Memory B cell (primary cell): ENCODE results near the gene CNDP1.
"Not testable (repeated sequence)": the region's sequence is repeated elsewhere in the genome, so short reads cannot be mapped to it uniquely, and the experiment has no call there.

ENCODE experiments used
- ATAC-seq: fragments of 150-1000 bp; cut with Tn5 transposase; 2 replicates; pipeline ENCODE4 v1.10.0; 2021; ENCODE audit warnings: low read depth, mild to moderate bottlenecking, moderate library complexity
- DNase-seq, 2 donors: peaks; one replicate each; pipeline ENCODE4 v3.0.0; 2022; ENCODE audit warnings: low spot score in 2 of 2
- H3K27ac Mint-ChIP-seq: one replicate; pipeline ENCODE4 v1.8.0; 2022; ENCODE audit warnings: mild to moderate bottlenecking, moderate library complexity, mixed read lengths
- H3K27me3 Mint-ChIP-seq: one replicate; pipeline ENCODE4 v1.8.0; 2022; ENCODE audit warnings: mixed read lengths
- H3K36me3 Mint-ChIP-seq: one replicate; pipeline ENCODE4 v1.8.0; 2022; ENCODE audit warnings: mild to moderate bottlenecking, mixed read lengths
- H3K4me1 Mint-ChIP-seq: one replicate; pipeline ENCODE4 v1.8.0; 2022; ENCODE audit warnings: mixed read lengths
- H3K4me3 Mint-ChIP-seq: one replicate; pipeline ENCODE4 v1.8.0; 2022; ENCODE audit warnings: mild to moderate bottlenecking, moderate library complexity, mixed read lengths
- H3K9me3 Mint-ChIP-seq: one replicate; pipeline ENCODE4 v1.8.0; 2022; ENCODE audit warnings: mixed read lengths

Gene CNDP1

GRCh38 chr18:74521068-74521725, 13.1 kb upstream of the CNDP1 start:
- no peak overlapping the region for H3K4me3 Mint-ChIP-seq

GRCh38 chr18:74522635-74523548, 11.4 kb upstream of the CNDP1 start:
- ATAC-seq: no peak
- DNase-seq: no peak
- Mint-ChIP-seq H3K4me3 (no peak overlapping the region), H3K36me3 (peaks cover 37% of the 10 kb centered on the region), H3K27me3 (no peaks in the 10 kb centered on the region), H3K4me1 (no peaks in the 10 kb centered on the region), H3K27ac (no peak overlapping the region), H3K9me3 (no peaks in the 10 kb centered on the region)

More at GRCh38 chr18:74521068-74521725, 13.1 kb upstream of the CNDP1 start:
- DNase-seq (no peak), ATAC-seq (no peak)
- Mint-ChIP-seq H3K36me3 (peaks cover 43% of the 10 kb centered on the region), H3K4me1 (no peaks in the 10 kb centered on the region), H3K27me3 (no peaks in the 10 kb centered on the region), H3K27ac (no peak overlapping the region), H3K9me3 (no peaks in the 10 kb centered on the region)

- Mint-ChIP-seq H3K27ac (no peak overlapping the region), H3K36me3 (peaks cover 30% of the 10 kb centered on the region), H3K4me3 (no peak overlapping the region), H3K4me1 (no peaks in the 10 kb centered on the region), H3K9me3 (no peaks in the 10 kb centered on the region), H3K27me3 (no peaks in the 10 kb centered on the region)
- DNase-seq (no peak), ATAC-seq (no peak)
Measured at GRCh38 chr18:74524097-74524496, 10.2 kb upstream of the CNDP1 start.

DNA sequence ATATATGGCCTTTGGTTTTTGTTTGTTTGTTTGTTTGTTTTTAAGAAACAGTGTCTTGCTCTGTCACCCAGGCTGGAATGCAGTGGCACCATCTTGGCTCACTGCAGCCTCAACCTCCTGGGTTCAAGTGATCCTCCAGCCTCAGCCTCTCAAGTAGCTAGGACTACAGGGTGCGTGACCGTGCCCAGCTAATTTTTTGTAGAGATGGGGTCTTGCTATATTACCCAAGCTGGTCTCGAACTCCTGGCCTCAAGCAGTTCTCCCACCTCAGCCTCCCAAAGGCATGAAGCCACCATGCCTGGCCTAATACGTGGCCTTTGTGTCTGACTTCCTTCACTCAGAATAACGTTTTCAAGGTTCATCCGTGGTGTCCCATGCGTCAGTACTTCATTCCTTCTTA, 9.4 kb upstream of the CNDP1 start:
- H3K27ac Mint-ChIP-seq, H3K4me1 Mint-ChIP-seq, H3K4me3 Mint-ChIP-seq, H3K9me3 Mint-ChIP-seq, DNase-seq, ATAC-seq, H3K27me3 Mint-ChIP-seq: not testable (repeated sequence)
- peaks cover 22% of the 10 kb centered on the region for H3K36me3 Mint-ChIP-seq

DNA sequence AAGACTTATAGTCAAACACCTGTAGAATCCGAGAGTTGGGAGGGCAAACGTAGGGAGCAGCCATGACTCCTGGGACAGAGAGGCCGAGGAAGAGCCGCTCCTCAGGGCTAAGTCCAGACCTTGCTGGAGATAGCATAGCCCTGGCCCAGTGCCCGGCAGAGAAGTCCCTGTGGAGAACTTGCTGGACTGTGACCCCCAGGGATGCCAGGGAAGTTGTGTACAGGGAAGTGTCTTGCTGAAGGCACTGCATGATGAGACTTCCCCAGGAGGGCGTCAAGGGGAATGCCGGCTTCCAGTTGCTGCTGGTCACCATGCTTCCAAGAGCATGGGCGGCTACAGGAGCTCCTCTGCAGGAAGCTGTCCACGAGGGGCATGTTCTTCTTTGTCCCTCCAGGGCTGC, 8.6 kb upstream of the CNDP1 start:
- Mint-ChIP-seq H3K4me1 (no peaks in the 10 kb centered on the region), H3K27me3 (no peaks in the 10 kb centered on the region), H3K36me3 (peaks cover 13% of the 10 kb centered on the region), H3K4me3 (no peak overlapping the region), H3K27ac (no peak overlapping the region), H3K9me3 (no peaks in the 10 kb centered on the region)
- DNase-seq (no peak), ATAC-seq (no peak)

DNA sequence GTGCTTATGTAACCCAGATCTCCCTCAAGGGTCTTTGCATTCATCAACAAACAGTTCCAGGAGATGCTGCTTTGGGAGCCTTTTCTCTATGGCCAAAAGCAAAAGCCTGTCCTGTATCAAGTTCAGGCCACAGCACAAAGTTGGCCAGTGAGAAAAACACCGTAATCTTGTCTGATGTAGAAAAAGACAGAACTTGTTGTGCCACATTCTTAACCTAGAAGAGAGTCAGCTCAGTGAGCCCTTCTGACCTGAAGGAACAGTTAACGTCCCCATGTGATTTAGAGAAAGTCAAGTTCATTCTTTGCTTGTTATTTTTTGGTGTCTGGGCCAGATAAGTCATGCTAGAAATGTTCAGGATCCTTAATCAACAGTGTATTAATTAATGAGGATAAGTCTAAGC, 7.8 kb upstream of the CNDP1 start:
- ATAC-seq (no peak), DNase-seq (no peak)
- Mint-ChIP-seq H3K4me1 (no peaks in the 10 kb centered on the region), H3K4me3 (no peak overlapping the region), H3K27me3 (no peaks in the 10 kb centered on the region), H3K9me3 (no peaks in the 10 kb centered on the region), H3K36me3 (peaks cover 6% of the 10 kb centered on the region), H3K27ac (no peak overlapping the region)

GRCh38 chr18:74528478-74528877, 5.8 kb upstream of the CNDP1 start:
- no peaks in the 10 kb centered on the region for H3K9me3 Mint-ChIP-seq
- no peak overlapping the region for H3K4me3 Mint-ChIP-seq
- peak; percentile 66 for ATAC-seq
- no peaks in the 10 kb centered on the region for H3K27me3 Mint-ChIP-seq
- DNase-seq: no peak
- no peak overlapping the region for H3K27ac Mint-ChIP-seq
- no peaks in the 10 kb centered on the region for H3K4me1 Mint-ChIP-seq
- H3K36me3 Mint-ChIP-seq: peaks cover 2% of the 10 kb centered on the region

DNA sequence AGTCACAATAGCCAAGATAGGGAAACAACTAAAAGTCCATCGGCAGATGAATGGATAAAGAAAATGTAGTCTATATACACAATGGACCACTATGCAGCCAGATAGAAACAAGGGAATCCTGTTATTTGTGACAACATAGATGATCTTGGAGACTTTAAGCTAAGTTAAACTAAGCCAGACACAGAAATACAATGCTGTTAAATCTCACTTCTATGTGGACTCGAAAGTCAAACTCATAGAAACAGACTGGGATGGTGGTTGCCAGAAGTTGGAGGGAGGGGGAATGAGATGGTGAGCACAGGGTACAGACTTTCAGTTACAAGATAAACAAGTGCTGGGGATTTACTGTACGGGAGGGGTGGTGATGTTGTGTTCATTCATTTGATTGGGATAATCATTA, 5.4 kb upstream of the CNDP1 start:
- Mint-ChIP-seq H3K4me1 (no peaks in the 10 kb centered on the region), H3K9me3 (no peaks in the 10 kb centered on the region), H3K27me3 (no peaks in the 10 kb centered on the region), H3K4me3 (no peak overlapping the region), H3K36me3 (peaks cover 2% of the 10 kb centered on the region), H3K27ac (no peak overlapping the region)
- no peak for DNase-seq
- no peak for ATAC-seq

DNA sequence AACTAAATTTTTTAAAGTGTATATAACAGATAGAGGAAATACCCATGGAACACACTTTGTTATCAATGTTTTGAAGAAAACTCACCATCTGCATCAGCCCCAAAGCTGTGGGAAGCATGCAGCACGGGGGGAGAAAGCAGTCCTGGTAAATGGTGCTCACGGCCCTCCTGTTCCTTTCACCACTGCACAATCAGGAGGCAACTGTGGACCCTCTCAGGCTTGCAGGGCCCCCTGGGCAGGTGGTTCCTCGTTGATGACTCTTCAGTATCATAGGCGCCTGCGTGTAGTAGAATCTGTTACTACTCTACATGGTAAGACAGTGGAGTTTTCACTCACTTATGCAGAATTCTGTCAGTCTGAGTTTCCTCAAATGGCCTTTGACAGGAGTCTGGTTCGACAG, 4.9 kb upstream of the CNDP1 start:
- Mint-ChIP-seq H3K4me1 (no peaks in the 10 kb centered on the region), H3K4me3 (no peak overlapping the region), H3K27me3 (no peaks in the 10 kb centered on the region), H3K27ac (no peak overlapping the region), H3K9me3 (no peaks in the 10 kb centered on the region), H3K36me3 (peaks cover 2% of the 10 kb centered on the region)
- ATAC-seq: no peak
- no peak for DNase-seq

GRCh38 chr18:74529811-74530583, 4.3 kb upstream of the CNDP1 start:
- Mint-ChIP-seq H3K4me3 (no peak overlapping the region), H3K4me1 (no peaks in the 10 kb centered on the region), H3K36me3 (peaks cover 2% of the 10 kb centered on the region), H3K9me3 (no peaks in the 10 kb centered on the region), H3K27me3 (no peaks in the 10 kb centered on the region), H3K27ac (no peak overlapping the region)
- DNase-seq (no peak), ATAC-seq (no peak)

DNA sequence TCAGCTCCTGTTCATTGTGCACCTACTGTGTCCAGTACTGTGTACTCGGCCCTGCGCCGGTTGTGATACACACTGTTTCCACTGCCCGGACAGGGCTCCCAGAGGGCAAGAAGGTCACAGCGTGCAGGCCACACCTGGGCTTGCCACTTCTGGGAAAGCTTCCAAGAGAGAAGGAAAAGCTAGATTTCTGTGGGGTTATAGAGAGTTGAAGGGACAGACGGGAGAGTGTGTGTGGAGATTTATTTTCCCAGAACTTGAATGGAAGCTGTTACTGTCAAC, 3.8 kb upstream of the CNDP1 start:
- no peak for DNase-seq
- no peaks in the 10 kb centered on the region for H3K36me3 Mint-ChIP-seq
- no peaks in the 10 kb centered on the region for H3K9me3 Mint-ChIP-seq
- no peaks in the 10 kb centered on the region for H3K27me3 Mint-ChIP-seq
- no peak overlapping the region for H3K4me3 Mint-ChIP-seq
- no peaks in the 10 kb centered on the region for H3K4me1 Mint-ChIP-seq
- no peak for ATAC-seq
- no peak overlapping the region for H3K27ac Mint-ChIP-seq

GRCh38 chr18:74531043-74531442, 3.3 kb upstream of the CNDP1 start:
- Mint-ChIP-seq H3K36me3 (no peaks in the 10 kb centered on the region), H3K27ac (no peak overlapping the region)
- no peak for ATAC-seq

DNA sequence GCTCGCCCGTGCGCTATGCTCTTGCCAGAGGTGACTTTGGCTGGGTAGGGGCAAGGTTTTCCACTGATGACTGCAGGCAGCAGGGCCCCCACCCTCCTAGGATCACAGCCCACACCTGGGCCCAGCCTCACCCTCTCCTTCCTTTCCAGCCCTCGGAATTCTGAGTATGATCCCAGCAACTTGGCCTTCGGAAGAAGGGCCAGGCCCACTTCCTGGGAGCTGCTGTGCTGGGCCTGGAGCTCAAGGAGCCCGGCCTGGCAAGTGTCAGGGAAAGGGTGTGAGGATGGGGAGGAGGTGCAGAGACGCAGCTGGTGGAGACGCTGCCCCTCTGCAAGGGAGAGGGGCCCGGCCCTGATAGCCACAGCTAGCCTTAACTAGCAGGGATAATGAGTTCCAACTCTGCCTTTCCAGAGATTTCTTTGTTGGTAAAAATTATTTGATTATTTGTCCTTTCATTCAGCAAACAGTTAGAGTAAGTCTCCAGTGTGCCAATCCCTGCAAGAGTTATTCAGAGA, 1.7 kb upstream of the CNDP1 start:
- Mint-ChIP-seq H3K27me3 (peaks cover 2% of the 10 kb centered on the region), H3K9me3 (no peaks in the 10 kb centered on the region), H3K36me3 (no peaks in the 10 kb centered on the region), H3K4me3 (no peak overlapping the region), H3K27ac (no peak overlapping the region), H3K4me1 (no peaks in the 10 kb centered on the region)
- ATAC-seq (no peak), DNase-seq (no peak)

More at GRCh38 chr18:74531043-74531442, 3.3 kb upstream of the CNDP1 start:
- DNase-seq: no peak
- no peaks in the 10 kb centered on the region for H3K27me3 Mint-ChIP-seq
- no peaks in the 10 kb centered on the region for H3K9me3 Mint-ChIP-seq
- H3K4me1 Mint-ChIP-seq: no peaks in the 10 kb centered on the region
- no peak overlapping the region for H3K4me3 Mint-ChIP-seq

GRCh38 chr18:74533666-74534065, 634 bp upstream of the CNDP1 start:
- H3K27me3 Mint-ChIP-seq: peaks cover 2% of the 10 kb centered on the region
- no peaks in the 10 kb centered on the region for H3K4me1 Mint-ChIP-seq
- no peaks in the 10 kb centered on the region for H3K9me3 Mint-ChIP-seq
- no peak overlapping the region for H3K4me3 Mint-ChIP-seq
- DNase-seq (no peak), ATAC-seq (no peak)
- no peaks in the 10 kb centered on the region for H3K36me3 Mint-ChIP-seq
- no peak overlapping the region for H3K27ac Mint-ChIP-seq
